ENCODE data around the gene DPH2. TPM values are rescaled to one million over a fixed set of nuclear protein-coding genes. Genes with fewer than 3 reads are reported as not detected.

The DPH2 gene
- polyA plus RNA-seq, 1 donor from 2014 or later = 26.0 TPM

DNA sequence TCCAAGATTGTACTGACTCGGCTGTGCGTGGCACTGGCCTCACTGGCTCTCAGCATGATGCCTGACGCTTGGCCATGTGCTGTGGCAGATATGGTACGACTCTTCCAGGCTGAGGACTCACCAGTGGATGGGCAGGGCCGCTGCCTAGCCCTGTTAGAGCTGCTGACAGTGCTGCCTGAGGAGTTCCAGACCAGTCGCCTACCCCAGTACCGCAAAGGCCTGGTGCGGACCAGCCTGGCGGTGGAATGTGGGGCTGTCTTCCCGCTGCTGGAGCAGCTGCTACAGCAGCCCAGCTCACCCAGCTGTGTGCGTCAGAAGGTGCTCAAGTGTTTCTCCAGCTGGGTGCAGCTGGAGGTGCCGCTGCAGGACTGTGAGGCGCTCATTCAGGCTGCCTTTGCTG is 20.1 kb upstream of the DPH2 start:
- TF ChIP-seq TAF1 (IDR thresholded peaks at IDR 0.05; ENCODE audit: low read depth) = no peak
- no peak for TF ChIP-seq SMC3 (conservative IDR thresholded peaks at IDR 0.05; ENCODE audit: poor library complexity)
- no peak for TF ChIP-seq RAD21 (conservative IDR thresholded peaks at IDR 0.05)
- no peak for TF ChIP-seq EZH2 (IDR thresholded peaks at IDR 0.05; ENCODE audit: borderline replicate concordance, insufficient read depth, low read length, poor library complexity, severe bottlenecking)
- TF ChIP-seq, protein P1, sequence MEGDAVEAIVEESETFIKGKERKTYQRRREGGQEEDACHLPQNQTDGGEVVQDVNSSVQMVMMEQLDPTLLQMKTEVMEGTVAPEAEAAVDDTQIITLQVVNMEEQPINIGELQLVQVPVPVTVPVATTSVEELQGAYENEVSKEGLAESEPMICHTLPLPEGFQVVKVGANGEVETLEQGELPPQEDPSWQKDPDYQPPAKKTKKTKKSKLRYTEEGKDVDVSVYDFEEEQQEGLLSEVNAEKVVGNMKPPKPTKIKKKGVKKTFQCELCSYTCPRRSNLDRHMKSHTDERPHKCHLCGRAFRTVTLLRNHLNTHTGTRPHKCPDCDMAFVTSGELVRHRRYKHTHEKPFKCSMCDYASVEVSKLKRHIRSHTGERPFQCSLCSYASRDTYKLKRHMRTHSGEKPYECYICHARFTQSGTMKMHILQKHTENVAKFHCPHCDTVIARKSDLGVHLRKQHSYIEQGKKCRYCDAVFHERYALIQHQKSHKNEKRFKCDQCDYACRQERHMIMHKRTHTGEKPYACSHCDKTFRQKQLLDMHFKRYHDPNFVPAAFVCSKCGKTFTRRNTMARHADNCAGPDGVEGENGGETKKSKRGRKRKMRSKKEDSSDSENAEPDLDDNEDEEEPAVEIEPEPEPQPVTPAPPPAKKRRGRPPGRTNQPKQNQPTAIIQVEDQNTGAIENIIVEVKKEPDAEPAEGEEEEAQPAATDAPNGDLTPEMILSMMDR (IDR thresholded peaks at IDR 0.05; ENCODE audit: poor library complexity, severe bottlenecking) = no peak
- TF ChIP-seq, protein P2, sequence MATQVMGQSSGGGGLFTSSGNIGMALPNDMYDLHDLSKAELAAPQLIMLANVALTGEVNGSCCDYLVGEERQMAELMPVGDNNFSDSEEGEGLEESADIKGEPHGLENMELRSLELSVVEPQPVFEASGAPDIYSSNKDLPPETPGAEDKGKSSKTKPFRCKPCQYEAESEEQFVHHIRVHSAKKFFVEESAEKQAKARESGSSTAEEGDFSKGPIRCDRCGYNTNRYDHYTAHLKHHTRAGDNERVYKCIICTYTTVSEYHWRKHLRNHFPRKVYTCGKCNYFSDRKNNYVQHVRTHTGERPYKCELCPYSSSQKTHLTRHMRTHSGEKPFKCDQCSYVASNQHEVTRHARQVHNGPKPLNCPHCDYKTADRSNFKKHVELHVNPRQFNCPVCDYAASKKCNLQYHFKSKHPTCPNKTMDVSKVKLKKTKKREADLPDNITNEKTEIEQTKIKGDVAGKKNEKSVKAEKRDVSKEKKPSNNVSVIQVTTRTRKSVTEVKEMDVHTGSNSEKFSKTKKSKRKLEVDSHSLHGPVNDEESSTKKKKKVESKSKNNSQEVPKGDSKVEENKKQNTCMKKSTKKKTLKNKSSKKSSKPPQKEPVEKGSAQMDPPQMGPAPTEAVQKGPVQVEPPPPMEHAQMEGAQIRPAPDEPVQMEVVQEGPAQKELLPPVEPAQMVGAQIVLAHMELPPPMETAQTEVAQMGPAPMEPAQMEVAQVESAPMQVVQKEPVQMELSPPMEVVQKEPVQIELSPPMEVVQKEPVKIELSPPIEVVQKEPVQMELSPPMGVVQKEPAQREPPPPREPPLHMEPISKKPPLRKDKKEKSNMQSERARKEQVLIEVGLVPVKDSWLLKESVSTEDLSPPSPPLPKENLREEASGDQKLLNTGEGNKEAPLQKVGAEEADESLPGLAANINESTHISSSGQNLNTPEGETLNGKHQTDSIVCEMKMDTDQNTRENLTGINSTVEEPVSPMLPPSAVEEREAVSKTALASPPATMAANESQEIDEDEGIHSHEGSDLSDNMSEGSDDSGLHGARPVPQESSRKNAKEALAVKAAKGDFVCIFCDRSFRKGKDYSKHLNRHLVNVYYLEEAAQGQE (IDR thresholded peaks at IDR 0.05; ENCODE audit: borderline replicate concordance) = no peak
- TF ChIP-seq POLR2AphosphoS5 (IDR thresholded peaks at IDR 0.05) = no peak
- no peak for TF ChIP-seq MXI1 (conservative IDR thresholded peaks at IDR 0.05; ENCODE audit: poor library complexity, severe bottlenecking)
- TF ChIP-seq EP300 (conservative IDR thresholded peaks at IDR 0.05; ENCODE audit: poor library complexity, severe bottlenecking) = no peak
- Histone ChIP-seq H3K27ac (ENCODE audit: low read length) (no peak overlapping the region), H2AFZ (ENCODE audit: low read depth, low read length) (no peak overlapping the region), H3K36me3 (ENCODE audit: insufficient read depth, low read length) (no peaks in the 10 kb centered on the region), H3K27me3 (ENCODE audit: insufficient read depth, low read depth, low read length) (no peaks in the 10 kb centered on the region), H3F3A (ENCODE audit: insufficient read depth, low read length, poor library complexity, severe bottlenecking) (no peaks in the 10 kb centered on the region), H3K9ac (ENCODE audit: low read length) (no peak overlapping the region), H4K20me1 (ENCODE audit: insufficient read depth) (no peaks in the 10 kb centered on the region), H3K9me3 (ENCODE audit: low read length) (no peaks in the 10 kb centered on the region), H3K4me2 (ENCODE audit: low read length) (no peak overlapping the region), H3K9me2 (ENCODE audit: insufficient read depth, low read length) (no peaks in the 10 kb centered on the region), H3K79me2 (replicated peaks; ENCODE audit: insufficient read depth, low read length) (peaks cover 50% of the 10 kb centered on the region), H3K4me3 (ENCODE audit: low read length) (peak overlapping the region; percentile 78)

DNA sequence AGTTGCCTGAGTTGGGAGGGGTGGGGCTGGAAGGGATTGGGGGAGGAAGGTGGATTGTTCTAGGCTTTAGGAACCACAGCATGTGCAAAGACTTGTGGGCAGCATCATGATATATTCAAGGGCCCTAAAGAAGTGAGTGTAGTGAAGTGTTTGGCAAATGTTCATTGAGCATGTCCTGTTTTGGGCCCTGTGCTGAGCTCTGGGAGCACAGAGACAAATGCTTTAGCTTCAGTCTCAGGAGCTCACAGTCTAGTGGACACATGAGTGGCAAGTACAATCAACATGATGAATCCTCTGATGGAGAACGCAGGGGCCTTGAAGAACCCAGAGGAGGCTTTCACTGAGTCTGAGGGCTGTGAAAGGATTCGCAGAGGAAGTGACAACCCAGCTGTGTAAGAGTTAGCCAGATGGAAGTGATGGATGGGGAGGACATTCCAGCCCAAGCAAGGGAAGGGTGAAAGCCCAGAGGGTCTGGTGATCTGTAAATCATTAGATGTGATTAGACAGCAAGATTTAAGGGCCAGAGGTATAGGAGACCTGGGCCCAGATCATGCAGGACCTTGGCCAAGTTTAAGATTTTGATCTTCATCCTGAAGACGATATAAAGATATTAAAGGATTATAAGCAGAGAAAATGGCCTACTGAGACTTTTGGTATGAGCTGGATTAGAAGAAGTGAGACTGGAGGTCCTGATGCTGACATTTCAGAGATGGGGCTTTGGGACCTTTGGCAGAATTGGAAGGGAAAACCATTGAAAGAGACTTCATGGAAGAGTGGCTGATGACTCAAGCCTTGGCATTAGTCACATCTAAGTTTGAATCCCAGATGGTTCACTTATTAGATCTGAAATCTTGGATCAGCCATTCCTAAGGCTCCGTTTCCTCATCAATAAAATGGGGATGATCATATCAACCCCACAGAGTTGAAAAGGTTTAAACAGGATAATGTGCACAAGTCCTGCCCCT is 18.5 kb upstream of the DPH2 start:
- Histone ChIP-seq H3K27ac (ENCODE audit: low read length) (peak overlapping the region; percentile 99), H3K27me3 (ENCODE audit: insufficient read depth, low read depth, low read length) (no peaks in the 10 kb centered on the region), H2AFZ (ENCODE audit: low read depth, low read length) (no peak overlapping the region), H3K9me2 (ENCODE audit: insufficient read depth, low read length) (no peaks in the 10 kb centered on the region), H3F3A (ENCODE audit: insufficient read depth, low read length, poor library complexity, severe bottlenecking) (no peaks in the 10 kb centered on the region), H3K36me3 (ENCODE audit: insufficient read depth, low read length) (no peaks in the 10 kb centered on the region), H3K9me3 (ENCODE audit: low read length) (no peaks in the 10 kb centered on the region), H3K79me2 (replicated peaks; ENCODE audit: insufficient read depth, low read length) (peaks cover 62% of the 10 kb centered on the region), H3K4me3 (ENCODE audit: low read length) (peak overlapping the region; percentile 78), H3K4me2 (ENCODE audit: low read length) (peak overlapping the region; percentile 10), H4K20me1 (ENCODE audit: insufficient read depth) (no peaks in the 10 kb centered on the region), H3K9ac (ENCODE audit: low read length) (no peak overlapping the region)
- TF ChIP-seq, protein P1 (IDR thresholded peaks at IDR 0.05; ENCODE audit: poor library complexity, severe bottlenecking) = no peak
- TF ChIP-seq SMC3 (conservative IDR thresholded peaks at IDR 0.05; ENCODE audit: poor library complexity) = no peak
- TF ChIP-seq RAD21 (conservative IDR thresholded peaks at IDR 0.05) = no peak
- no peak for TF ChIP-seq POLR2AphosphoS5 (IDR thresholded peaks at IDR 0.05)
- TF ChIP-seq MXI1 (conservative IDR thresholded peaks at IDR 0.05; ENCODE audit: poor library complexity, severe bottlenecking) = no peak
- TF ChIP-seq, protein P2 (IDR thresholded peaks at IDR 0.05; ENCODE audit: borderline replicate concordance) = no peak
- TF ChIP-seq EP300 (conservative IDR thresholded peaks at IDR 0.05; ENCODE audit: poor library complexity, severe bottlenecking) = no peak
- no peak for TF ChIP-seq EZH2 (IDR thresholded peaks at IDR 0.05; ENCODE audit: borderline replicate concordance, insufficient read depth, low read length, poor library complexity, severe bottlenecking)
- no peak for TF ChIP-seq TAF1 (IDR thresholded peaks at IDR 0.05; ENCODE audit: low read depth)
